A673 (cell line): ENCODE results near the gene NRP2. TPM values are rescaled to one million over a fixed set of nuclear protein-coding genes. Genes with fewer than 3 reads are reported as not detected.

Experiments used
- BruUV-seq: library from RNA; stranded (reverse); fragments of 400-500 nt; replicated peaks from 2 replicates; lab custom pipeline; 2021; lab: Mats Ljungman, UMichigan
- CTCF ChIA-PET: fragments of 300-600 bp; sonication (Branson Sonifier 250); formaldehyde crosslinking; loops from one replicate; lab custom pipeline; 2022; ENCODE audit warnings: antibody characterized with exemption; lab: Charles Lee
- POLR2A ChIA-PET: fragments of 300-600 bp; sonication (Branson Sonifier 250); formaldehyde crosslinking; loops from one replicate; lab custom pipeline; 2022; ENCODE audit warnings: antibody characterized with exemption; ENCODE audit not compliant: low non-redundant PET; lab: Charles Lee
- DNase-seq: peaks from one replicate; pipeline ENCODE4 v3.0.0-alpha.2; 2015; ENCODE audit warnings: low spot score
- H3K27ac ChIP-seq: fragments of 200-600 bp; sonication (generic); 2 replicates; pipeline ENCODE4 v1.5.1; 2016; ENCODE audit warnings: mixed run types, low read depth, mild to moderate bottlenecking, mixed read lengths, antibody characterized with exemption, low read length; ENCODE audit not compliant: poor library complexity, severe bottlenecking
- H3K27me3 ChIP-seq: fragments of 200-600 bp; sonication (generic); replicated peaks from 2 replicates; pipeline ENCODE4 v1.6.1; 2017; ENCODE audit warnings: mixed run types, low read depth, mild to moderate bottlenecking, mixed read lengths, antibody characterized with exemption, low read length; ENCODE audit not compliant: insufficient read depth, poor library complexity
- H3K36me3 ChIP-seq: fragments of 200-600 bp; sonication (generic); 2 replicates; pipeline ENCODE4 v1.6.1; 2016; ENCODE audit warnings: mixed run types, mild to moderate bottlenecking, mixed read lengths, antibody characterized with exemption, low read length; ENCODE audit not compliant: insufficient read depth, poor library complexity, severe bottlenecking
- H3K4me1 ChIP-seq: fragments of 200-600 bp; sonication (generic); 2 replicates; pipeline ENCODE4 v1.6.1; 2017; ENCODE audit warnings: mixed run types, mild to moderate bottlenecking, mixed read lengths, antibody characterized with exemption, low read length; ENCODE audit not compliant: insufficient read depth, poor library complexity, severe bottlenecking
- H3K4me3 ChIP-seq: fragments of 200-600 bp; sonication (generic); 2 replicates; pipeline ENCODE4 v1.5.1; 2016; ENCODE audit warnings: low read depth, mixed run types, mild to moderate bottlenecking, mixed read lengths, low read length; ENCODE audit not compliant: poor library complexity, severe bottlenecking
- H3K9me3 ChIP-seq: fragments of 200-600 bp; sonication (generic); 2 replicates; pipeline ENCODE4 v1.6.1; 2016; ENCODE audit warnings: mixed run types, low read depth, mild to moderate bottlenecking, mixed read lengths, antibody characterized with exemption, low read length; ENCODE audit not compliant: poor library complexity, severe bottlenecking
- EZH2 ChIP-seq: fragments of 200-600 bp; sonication (generic); IDR thresholded peaks from 2 replicates; pipeline ENCODE4 v1.6.1; 2017; ENCODE audit warnings: borderline replicate concordance, low read depth, mild to moderate bottlenecking, mixed read lengths, antibody characterized with exemption, low read length; ENCODE audit not compliant: poor library complexity, severe bottlenecking
- intact Hi-C: fragments of 100-400 bp; cut with micrococcal nuclease; formaldehyde crosslinking; loops from one replicate; pipeline ENCODE4 v1.10.0; 2022; ENCODE audit not compliant: unreplicated experiment
- total RNA-seq: library from RNA; stranded (reverse); gene quantifications from 2 replicates; pipeline ENCODE4 v1.2.3, GENCODE V29; 2021
- TF ChIP-seq, protein P1 (sequence below): fragments of 300-800, 200-600 bp; sonication (generic); conservative IDR thresholded peaks from 2 replicates; pipeline ENCODE4 v1.5.1; 2017; ENCODE audit warnings: low read depth, mild to moderate bottlenecking, antibody characterized with exemption, low read length, moderate library complexity, mixed read lengths

Gene NRP2
- total RNA-seq, 1 experiment from 2014 or later: 4.0 TPM

DNA sequence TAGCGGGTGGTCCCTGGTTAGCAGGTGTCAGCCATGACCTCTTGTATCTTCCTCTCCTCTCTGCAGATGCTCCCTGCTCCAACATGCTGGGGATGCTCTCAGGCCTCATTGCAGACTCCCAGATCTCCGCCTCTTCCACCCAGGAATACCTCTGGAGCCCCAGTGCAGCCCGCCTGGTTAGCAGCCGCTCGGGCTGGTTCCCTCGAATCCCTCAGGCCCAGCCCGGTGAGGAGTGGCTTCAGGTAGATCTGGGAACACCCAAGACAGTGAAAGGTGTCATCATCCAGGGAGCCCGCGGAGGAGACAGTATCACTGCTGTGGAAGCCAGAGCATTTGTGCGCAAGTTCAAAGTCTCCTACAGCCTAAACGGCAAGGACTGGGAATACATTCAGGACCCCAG lies 60.8 kb downstream of the NRP2 start:
- H3K27ac ChIP-seq: no peak overlapping the region
- CTCF ChIA-PET: no interaction called here
- DNase-seq: no peak

GRCh38 chr2:205744074-205744591 lies 61.8 kb downstream of the NRP2 start:
- Histone ChIP-seq H3K36me3 (no peaks in the 10 kb centered on the region), H3K9me3 (no peaks in the 10 kb centered on the region), H3K27ac (no peak overlapping the region), H3K4me3 (no peak overlapping the region), H3K4me1 (no peaks in the 10 kb centered on the region), H3K27me3 (no peaks in the 10 kb centered on the region)
- TF ChIP-seq, protein P1, sequence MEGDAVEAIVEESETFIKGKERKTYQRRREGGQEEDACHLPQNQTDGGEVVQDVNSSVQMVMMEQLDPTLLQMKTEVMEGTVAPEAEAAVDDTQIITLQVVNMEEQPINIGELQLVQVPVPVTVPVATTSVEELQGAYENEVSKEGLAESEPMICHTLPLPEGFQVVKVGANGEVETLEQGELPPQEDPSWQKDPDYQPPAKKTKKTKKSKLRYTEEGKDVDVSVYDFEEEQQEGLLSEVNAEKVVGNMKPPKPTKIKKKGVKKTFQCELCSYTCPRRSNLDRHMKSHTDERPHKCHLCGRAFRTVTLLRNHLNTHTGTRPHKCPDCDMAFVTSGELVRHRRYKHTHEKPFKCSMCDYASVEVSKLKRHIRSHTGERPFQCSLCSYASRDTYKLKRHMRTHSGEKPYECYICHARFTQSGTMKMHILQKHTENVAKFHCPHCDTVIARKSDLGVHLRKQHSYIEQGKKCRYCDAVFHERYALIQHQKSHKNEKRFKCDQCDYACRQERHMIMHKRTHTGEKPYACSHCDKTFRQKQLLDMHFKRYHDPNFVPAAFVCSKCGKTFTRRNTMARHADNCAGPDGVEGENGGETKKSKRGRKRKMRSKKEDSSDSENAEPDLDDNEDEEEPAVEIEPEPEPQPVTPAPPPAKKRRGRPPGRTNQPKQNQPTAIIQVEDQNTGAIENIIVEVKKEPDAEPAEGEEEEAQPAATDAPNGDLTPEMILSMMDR: no peak
- no peak for TF ChIP-seq EZH2
- intact Hi-C loops: no loop called here
- BruUV-seq: no TSS peak
- ChIA-PET POLR2A (no interaction called here), CTCF (no interaction called here)
- DNase-seq: no peak

More for the DNA sequence above, 60.8 kb downstream of the NRP2 start:
- Histone ChIP-seq H3K27me3 (no peaks in the 10 kb centered on the region), H3K4me3 (no peak overlapping the region), H3K4me1 (no peaks in the 10 kb centered on the region), H3K9me3 (no peaks in the 10 kb centered on the region), H3K36me3 (no peaks in the 10 kb centered on the region)
- no TSS peak for BruUV-seq
- POLR2A ChIA-PET: no interaction called here
- intact Hi-C loops: no loop called here
- no peak for TF ChIP-seq EZH2
- TF ChIP-seq, protein P1: no peak

- no peak for DNase-seq
- Histone ChIP-seq H3K27me3 (no peaks in the 10 kb centered on the region), H3K36me3 (no peaks in the 10 kb centered on the region), H3K4me3 (no peak overlapping the region), H3K27ac (no peak overlapping the region), H3K9me3 (no peaks in the 10 kb centered on the region), H3K4me1 (no peaks in the 10 kb centered on the region)
- TF ChIP-seq EZH2: no peak
- TF ChIP-seq, protein P1: no peak
- ChIA-PET POLR2A (no interaction called here), CTCF (no interaction called here)
- intact Hi-C loops: no loop called here
- BruUV-seq: no TSS peak
Observed at GRCh38 chr2:205745661-205746419, 63.5 kb downstream of the NRP2 start.
